ENCODE data around the gene TMEM229B. TPM values are rescaled to one million over a fixed set of nuclear protein-coding genes. Genes with fewer than 3 reads are reported as not detected.

Gene TMEM229B
- total and polyA plus RNA-seq, 2 experiments from 2014 or later: 0.09 TPM

DNA sequence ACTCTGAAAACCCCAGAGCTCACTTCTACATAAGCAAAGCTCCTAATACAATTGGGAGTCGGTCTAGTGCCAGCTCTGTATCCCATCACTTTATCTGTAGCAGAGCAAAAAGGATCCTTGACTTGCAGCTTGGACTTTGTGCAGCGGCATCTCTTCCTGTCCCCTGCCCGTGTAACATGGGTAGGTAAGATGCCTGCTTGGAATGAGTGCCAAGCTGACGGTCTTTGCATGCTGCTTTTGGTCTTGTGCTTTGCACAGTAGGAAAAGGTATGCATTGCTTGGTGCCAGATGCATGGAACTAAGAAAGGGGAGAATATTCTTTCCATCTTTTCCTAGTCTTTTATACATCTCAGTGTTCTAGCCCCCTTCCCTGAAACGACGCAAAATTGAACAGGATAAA, 37.7 kb upstream of the TMEM229B start:
- Histone ChIP-seq H3K27ac (no peak overlapping the region), H3K36me3 (no peaks in the 10 kb centered on the region), H3K4me1 (ENCODE audit: low read depth) (no peaks in the 10 kb centered on the region), H3K4me3 (no peak overlapping the region), H3K9me3 (ENCODE audit: low read depth) (no peaks in the 10 kb centered on the region), H3K27me3 (peaks cover 29% of the 10 kb centered on the region)
- TF ChIP-seq, protein P1, sequence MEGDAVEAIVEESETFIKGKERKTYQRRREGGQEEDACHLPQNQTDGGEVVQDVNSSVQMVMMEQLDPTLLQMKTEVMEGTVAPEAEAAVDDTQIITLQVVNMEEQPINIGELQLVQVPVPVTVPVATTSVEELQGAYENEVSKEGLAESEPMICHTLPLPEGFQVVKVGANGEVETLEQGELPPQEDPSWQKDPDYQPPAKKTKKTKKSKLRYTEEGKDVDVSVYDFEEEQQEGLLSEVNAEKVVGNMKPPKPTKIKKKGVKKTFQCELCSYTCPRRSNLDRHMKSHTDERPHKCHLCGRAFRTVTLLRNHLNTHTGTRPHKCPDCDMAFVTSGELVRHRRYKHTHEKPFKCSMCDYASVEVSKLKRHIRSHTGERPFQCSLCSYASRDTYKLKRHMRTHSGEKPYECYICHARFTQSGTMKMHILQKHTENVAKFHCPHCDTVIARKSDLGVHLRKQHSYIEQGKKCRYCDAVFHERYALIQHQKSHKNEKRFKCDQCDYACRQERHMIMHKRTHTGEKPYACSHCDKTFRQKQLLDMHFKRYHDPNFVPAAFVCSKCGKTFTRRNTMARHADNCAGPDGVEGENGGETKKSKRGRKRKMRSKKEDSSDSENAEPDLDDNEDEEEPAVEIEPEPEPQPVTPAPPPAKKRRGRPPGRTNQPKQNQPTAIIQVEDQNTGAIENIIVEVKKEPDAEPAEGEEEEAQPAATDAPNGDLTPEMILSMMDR (IDR thresholded peaks at IDR 0.05; ENCODE audit: low read depth, low read length): no peak
- DNase-seq (ENCODE audit: low read depth in 1 of 2, low spot score in 1 of 2): no peak

DNA sequence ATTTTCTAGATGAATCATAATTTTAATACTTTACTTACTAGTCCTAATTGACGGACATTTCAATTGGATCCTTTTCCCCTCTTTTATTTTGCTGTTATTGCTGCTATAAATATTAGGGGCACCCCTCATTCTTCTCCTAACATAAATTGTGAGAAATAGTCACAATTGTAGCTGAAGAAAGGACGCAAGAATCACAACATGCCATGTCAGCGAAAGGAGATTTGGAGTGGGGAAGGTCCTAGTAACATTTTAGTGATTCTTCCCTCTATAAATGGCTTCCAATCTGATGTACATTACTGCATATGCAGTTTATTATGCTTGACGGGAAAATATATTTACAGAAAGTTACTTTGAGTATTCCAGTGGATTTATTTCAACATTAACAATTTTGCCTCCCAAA, 36.9 kb upstream of the TMEM229B start:
- no peak overlapping the region for H3K27ac ChIP-seq

DNA sequence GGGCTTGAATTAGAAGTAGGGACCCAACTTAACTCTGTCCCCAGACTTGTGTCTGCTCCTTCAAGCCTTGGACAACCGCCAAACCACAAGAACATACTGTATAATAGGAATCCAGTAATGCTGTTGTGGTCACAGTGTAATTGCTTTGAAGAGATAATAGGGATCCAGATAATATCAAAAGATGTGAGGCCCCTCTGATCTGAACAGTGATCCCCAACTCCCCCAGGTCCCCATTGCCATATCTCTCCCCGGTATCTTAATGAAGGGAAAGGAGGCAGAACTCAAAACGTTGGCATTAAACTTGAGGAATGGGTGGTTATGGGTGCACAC, 36.1 kb upstream of the TMEM229B start:
- Histone ChIP-seq H3K4me1 (ENCODE audit: low read depth) (no peaks in the 10 kb centered on the region), H3K9me3 (ENCODE audit: low read depth) (no peaks in the 10 kb centered on the region), H3K27me3 (peaks cover 43% of the 10 kb centered on the region), H3K36me3 (no peaks in the 10 kb centered on the region), H3K4me3 (no peak overlapping the region), H3K27ac (no peak overlapping the region)
- DNase-seq (ENCODE audit: low read depth in 1 of 2, low spot score in 1 of 2): no peak
- TF ChIP-seq, protein P1 (IDR thresholded peaks at IDR 0.05; ENCODE audit: low read depth, low read length): no peak

More for the DNA sequence above, 36.9 kb upstream of the TMEM229B start:
- TF ChIP-seq, protein P1 (IDR thresholded peaks at IDR 0.05; ENCODE audit: low read depth, low read length): no peak
- Histone ChIP-seq H3K9me3 (ENCODE audit: low read depth) (no peaks in the 10 kb centered on the region), H3K27me3 (peaks cover 37% of the 10 kb centered on the region), H3K4me3 (no peak overlapping the region), H3K36me3 (no peaks in the 10 kb centered on the region), H3K4me1 (ENCODE audit: low read depth) (no peaks in the 10 kb centered on the region)
- DNase-seq (ENCODE audit: low read depth in 1 of 2, low spot score in 1 of 2): no peak

DNA sequence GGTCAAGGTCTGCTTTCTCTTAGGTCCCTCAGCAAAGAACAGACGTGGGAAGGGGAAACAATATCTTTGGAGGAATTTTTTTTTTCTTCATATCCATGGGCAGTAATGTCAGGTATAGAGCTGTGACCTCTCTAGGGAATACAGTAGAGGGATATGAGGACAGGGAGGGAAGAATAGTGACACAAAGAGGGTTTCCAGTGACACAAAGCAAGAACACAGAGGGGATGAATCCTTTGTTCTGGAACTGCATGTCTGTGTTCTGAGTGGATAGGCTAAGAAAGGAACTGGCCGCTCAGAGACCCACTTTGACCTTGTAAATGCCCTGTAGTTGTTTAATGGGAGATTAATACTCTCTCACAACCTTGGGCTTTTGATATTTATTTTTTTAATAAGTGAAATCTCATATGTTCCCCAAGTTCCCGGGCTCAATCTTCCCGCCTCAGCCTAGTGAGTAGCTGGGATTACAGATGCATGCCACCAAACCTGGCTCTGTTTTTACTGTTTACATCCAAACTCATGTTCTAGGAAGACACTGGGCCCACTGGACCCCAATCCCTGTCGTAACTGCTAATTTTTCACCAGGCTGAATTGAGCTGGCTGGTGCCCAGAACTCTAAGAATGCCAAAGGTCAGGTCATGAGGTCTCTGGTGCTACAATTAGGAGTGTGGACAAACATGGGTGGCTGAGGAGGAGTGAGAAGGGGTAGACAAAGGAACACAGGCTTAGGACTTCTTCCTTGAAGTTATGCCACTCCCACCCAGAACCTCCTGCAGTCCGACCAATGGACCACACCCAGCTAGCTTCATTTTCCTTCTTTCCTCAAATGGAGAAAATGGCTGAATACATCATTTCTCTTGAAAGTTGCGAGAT, 35.5 kb upstream of the TMEM229B start:
- no peaks in the 10 kb centered on the region for H3K4me1 ChIP-seq (ENCODE audit: low read depth)
- no peak overlapping the region for H3K27ac ChIP-seq
- no peaks in the 10 kb centered on the region for H3K36me3 ChIP-seq
- no peak overlapping the region for H3K4me3 ChIP-seq
- H3K27me3 ChIP-seq: peaks cover 48% of the 10 kb centered on the region
- no peak for DNase-seq (ENCODE audit: low read depth in 1 of 2, low spot score in 1 of 2)
- TF ChIP-seq, protein P1 (IDR thresholded peaks at IDR 0.05; ENCODE audit: low read depth, low read length): no peak
- H3K9me3 ChIP-seq (ENCODE audit: low read depth): no peaks in the 10 kb centered on the region

DNA sequence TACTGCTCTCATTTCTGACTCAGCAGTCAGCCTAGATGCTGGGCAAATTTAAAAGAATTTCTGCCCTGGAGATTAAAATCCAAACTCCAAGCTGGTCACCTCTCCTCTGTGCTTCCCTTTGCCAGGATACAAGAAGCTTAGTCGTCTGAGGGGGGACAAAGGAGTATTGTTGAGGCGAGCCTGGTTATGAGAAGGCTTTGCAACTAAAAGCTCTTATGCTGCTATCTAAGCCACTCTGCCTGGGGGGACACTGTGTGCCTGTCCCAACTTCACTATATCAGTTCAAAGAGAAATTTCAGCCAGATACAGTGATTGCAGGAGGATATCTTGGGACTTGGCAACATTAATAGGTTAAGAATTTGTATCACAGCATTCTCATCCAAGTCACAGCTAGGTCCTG, 33.7 kb upstream of the TMEM229B start:
- TF ChIP-seq, protein P1 (IDR thresholded peaks at IDR 0.05; ENCODE audit: low read depth, low read length): no peak
- no peaks in the 10 kb centered on the region for H3K36me3 ChIP-seq

More for the DNA sequence above, 33.7 kb upstream of the TMEM229B start:
- Histone ChIP-seq H3K4me1 (ENCODE audit: low read depth) (no peaks in the 10 kb centered on the region), H3K27me3 (peaks cover 66% of the 10 kb centered on the region), H3K4me3 (no peak overlapping the region), H3K9me3 (ENCODE audit: low read depth) (no peaks in the 10 kb centered on the region), H3K27ac (no peak overlapping the region)
- DNase-seq (ENCODE audit: low read depth in 1 of 2, low spot score in 1 of 2): no peak
